Measurements from ENCODE around the gene ARMS2.

ARMS2 gene

DNA sequence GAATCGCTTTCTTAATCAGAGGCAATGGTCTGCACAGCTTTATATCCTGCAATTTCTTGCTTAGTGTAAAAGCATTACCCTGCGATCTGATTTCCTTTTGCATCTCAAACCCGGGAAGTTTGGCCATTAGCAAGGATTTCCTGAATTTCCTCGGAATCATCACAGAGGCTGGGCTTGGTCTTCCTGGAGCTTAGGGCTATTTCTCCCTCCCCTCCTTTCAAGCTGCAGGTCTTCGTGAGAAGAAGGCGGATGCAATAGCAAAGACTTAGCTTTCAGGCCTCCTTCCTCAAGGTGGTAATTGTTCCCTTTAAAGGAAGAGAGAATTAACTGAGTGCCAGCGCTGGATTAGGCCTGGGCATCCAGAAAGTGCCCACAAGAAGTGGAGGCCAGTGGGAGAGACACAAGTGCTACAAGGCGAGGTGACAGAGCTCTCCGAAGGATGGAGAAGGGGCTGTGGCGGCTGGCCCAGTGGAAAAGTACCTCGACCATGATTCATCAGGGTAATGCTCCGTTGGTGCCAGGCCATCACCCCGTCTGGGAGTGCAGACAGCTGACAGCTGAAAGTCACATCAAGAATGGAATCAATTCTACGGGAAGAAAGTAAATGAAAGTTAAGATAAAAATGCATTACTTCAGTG, 4.0 kb upstream of the ARMS2 start:
- DNase-seq (ENCODE audit: low read depth in 3 of 3) = no peak

DNA sequence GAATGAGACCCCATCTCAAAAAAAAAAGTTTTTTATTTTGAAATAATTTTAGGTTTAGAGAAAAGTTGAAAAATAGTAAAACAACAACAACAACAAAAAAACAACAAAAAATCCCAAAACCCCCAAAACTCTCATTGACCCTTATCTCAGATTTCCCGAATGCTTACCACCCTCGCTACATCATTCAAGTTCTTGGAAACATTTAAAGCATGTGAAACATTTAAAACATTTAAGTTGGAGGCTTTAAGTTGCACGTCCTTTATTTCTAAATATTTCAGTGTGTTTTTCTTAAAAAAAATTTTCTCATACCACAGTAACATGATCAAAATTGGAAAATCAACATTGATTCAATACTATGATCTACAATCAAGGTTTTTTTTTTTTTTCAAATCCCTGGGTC, 382 bp upstream of the ARMS2 start:
- no peak for DNase-seq (ENCODE audit: low read depth in 3 of 3)

GRCh38 chr10:122455376-122456079, 1.1 kb downstream of the ARMS2 start:
- DNase-seq (ENCODE audit: low read depth in 3 of 3) = no peak

GRCh38 chr10:122457934-122458333, 3.5 kb downstream of the ARMS2 start:
- no peak for DNase-seq (ENCODE audit: low read depth in 3 of 3)

DNA sequence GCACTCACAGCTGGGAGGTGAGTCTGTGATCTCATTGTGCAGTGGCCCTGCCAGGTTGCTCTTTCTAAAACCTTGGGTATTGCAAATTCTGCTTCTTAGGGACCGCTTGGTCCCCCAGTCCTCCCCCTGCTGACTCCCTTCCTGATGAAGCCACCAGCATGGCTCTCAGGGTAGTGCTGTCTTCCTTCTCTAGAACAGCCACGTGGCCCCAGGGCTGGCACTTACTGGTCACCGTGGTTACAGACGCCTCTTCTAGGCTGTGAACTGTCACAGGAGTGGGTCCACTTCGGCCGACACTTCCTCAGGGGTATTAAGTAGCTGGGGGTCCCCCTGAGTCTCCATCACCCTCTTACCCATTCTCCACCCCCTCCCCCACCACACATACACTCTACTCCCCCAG, 4.2 kb downstream of the ARMS2 start:
- DNase-seq (ENCODE audit: low read depth in 3 of 3) = no peak

GRCh38 chr10:122459561-122460273, 5.3 kb downstream of the ARMS2 start:
- DNase-seq (ENCODE audit: low read depth in 3 of 3) = no peak

- DNase-seq (ENCODE audit: low read depth in 3 of 3) = no peak
These were observed 6.4 kb downstream of the ARMS2 start for GRCh38 chr10:122460891-122461293.

DNA sequence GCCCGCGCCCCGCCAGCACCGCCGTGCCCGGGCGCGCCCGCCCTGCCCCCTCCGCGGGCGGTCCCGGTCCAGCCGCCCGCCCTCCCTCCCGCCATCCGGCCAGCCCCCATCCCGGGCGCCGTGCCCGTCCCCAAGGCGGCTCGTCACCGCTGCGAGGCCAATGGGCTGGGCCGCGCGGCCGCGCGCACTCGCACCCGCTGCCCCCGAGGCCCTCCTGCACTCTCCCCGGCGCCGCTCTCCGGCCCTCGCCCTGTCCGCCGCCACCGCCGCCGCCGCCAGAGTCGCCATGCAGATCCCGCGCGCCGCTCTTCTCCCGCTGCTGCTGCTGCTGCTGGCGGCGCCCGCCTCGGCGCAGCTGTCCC, 6.9 kb downstream of the ARMS2 start, which contains the start of gene HTRA1:
TSS of gene HTRA1 (plus strand) at position 187 of the 362 bp plus-strand sequence. CDS start at position 287, 100 bp downstream.
- no peak for DNase-seq (ENCODE audit: low read depth in 3 of 3)

DNA sequence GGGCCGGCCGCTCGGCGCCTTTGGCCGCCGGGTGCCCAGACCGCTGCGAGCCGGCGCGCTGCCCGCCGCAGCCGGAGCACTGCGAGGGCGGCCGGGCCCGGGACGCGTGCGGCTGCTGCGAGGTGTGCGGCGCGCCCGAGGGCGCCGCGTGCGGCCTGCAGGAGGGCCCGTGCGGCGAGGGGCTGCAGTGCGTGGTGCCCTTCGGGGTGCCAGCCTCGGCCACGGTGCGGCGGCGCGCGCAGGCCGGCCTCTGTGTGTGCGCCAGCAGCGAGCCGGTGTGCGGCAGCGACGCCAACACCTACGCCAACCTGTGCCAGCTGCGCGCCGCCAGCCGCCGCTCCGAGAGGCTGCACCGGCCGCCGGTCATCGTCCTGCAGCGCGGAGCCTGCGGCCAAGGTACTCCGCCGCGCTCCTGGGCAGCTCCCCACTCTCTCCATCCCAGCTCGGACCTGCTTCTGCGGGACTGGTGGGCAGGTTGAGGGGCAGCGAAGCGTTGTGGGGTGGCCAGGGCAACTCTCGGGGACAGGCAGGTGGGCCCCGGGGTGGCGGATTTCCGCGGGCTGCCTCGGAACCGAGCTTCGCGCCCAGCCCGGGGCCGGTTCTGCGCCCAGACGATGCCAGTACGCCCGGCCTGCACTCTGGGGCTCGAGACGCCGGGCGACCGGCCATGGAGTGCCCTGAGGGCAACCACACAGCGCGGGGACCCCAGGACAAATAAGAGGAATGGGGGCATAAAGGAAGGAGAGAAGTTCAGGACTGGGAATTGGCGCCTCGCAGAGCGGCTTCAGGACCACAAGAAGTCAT, 7.5 kb downstream of the ARMS2 start:
- no peak for DNase-seq (ENCODE audit: low read depth in 3 of 3)

DNA sequence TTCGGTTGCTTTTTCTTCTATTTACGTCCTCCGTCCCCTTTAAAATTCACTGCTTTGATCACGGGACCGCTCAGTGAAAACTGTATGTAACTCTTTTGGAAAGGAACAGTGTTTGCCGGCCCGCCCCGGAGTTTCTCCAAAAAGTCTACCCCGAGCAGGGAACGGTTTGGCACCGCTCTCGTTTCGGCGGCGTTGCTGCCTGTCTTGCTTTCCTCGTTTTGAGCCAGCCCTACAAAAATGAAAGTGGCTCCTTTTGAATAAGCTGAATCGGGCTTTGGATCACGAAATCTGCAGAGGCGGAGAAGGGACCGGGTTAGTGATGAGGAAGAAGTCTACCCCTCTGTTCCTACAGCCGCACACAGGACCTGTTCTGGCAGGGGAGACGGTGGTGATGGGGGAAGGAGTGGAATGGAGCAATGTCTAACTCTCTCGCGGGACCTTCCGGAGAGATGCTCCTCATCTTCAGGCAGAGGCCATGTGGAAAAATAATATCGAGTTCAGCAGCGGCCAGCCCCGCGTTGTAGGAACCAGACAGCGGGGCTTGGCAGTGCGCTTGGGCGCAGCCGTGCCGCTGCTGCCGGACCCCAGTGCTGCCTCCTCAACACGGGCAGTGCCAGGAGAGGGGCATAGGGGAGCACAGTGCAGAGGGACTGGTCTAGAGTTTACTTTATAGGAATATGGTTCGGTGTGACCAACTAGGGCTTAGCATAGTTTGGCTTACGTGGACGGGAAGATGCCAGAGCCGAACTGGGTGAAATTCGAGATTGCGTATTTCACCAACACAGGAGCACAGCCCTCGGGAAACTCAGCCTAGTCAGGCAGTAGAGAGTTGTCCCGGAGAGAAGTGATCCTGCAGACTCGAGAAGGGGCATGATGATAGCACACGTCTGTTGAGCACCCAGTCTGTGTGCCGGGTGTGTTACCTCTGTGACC, 8.3 kb downstream of the ARMS2 start:
- no peak for DNase-seq (ENCODE audit: low read depth in 3 of 3)

- DNase-seq (ENCODE audit: low read depth in 3 of 3) = no peak
These were observed 9.2 kb downstream of the ARMS2 start for GRCh38 chr10:122463466-122464249.

GRCh38 chr10:122464250-122464510, 9.7 kb downstream of the ARMS2 start:
- no peak for DNase-seq (ENCODE audit: low read depth in 3 of 3)

GRCh38 chr10:122464586-122464985, 10.1 kb downstream of the ARMS2 start:
- DNase-seq (ENCODE audit: low read depth in 3 of 3) = no peak

DNA sequence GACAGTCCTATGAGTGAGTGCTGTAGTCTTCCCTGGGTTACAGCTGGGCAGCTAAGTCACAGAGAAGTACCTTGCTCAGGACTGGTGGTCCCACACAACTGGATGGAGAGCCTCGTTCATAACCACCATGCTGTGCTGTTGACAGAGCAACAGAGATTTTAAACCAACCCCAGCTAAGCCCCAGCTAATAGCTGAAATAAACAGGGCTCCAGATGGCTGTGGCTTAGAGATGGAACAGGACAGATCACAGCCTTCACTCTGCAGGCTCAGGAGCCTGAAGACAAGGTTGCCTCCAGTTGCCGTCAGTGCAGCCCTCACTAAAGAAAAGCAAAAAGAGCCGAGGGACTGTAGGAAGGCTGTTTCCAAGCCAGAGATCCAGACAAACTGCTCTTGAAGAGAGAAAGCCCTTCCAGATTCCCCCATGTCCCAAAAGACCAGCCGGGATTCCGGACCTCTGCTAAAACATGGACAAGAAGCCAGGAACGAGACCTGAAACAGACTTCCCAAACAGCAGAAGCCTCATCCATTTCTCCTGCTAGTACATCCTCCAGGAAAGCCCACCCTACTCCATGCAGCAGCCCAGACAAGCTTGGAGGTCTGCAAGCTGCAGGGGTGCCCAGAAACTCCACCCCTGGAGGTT, 11.1 kb downstream of the ARMS2 start:
- DNase-seq (ENCODE audit: low read depth in 3 of 3) = no peak

GRCh38 chr10:122466951-122467381, 12.5 kb downstream of the ARMS2 start:
- DNase-seq (ENCODE audit: low read depth in 3 of 3) = no peak

DNA sequence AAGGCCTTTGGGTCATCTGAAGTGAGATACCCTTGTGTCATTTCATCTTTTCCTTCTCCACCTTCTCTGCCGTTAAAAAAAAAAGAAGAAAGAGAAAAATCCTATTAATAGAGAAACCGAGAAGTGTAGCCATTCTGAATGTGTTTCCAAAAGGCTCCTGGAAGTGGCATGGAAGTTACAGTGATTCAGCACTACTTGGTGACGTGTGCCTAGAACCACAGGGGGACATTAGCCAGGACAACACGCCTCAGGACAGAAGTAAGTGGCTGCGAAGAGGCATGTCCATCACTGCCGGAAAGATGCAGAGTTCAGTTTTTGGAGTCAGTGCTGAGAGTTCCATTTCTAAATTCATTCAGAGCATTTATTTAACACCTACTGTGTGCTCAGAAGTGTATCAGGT, 13.2 kb downstream of the ARMS2 start:
- DNase-seq (ENCODE audit: low read depth in 3 of 3) = no peak

- no peak for DNase-seq (ENCODE audit: low read depth in 3 of 3)
These were observed 14.0 kb downstream of the ARMS2 start for GRCh38 chr10:122468307-122468925.

DNA sequence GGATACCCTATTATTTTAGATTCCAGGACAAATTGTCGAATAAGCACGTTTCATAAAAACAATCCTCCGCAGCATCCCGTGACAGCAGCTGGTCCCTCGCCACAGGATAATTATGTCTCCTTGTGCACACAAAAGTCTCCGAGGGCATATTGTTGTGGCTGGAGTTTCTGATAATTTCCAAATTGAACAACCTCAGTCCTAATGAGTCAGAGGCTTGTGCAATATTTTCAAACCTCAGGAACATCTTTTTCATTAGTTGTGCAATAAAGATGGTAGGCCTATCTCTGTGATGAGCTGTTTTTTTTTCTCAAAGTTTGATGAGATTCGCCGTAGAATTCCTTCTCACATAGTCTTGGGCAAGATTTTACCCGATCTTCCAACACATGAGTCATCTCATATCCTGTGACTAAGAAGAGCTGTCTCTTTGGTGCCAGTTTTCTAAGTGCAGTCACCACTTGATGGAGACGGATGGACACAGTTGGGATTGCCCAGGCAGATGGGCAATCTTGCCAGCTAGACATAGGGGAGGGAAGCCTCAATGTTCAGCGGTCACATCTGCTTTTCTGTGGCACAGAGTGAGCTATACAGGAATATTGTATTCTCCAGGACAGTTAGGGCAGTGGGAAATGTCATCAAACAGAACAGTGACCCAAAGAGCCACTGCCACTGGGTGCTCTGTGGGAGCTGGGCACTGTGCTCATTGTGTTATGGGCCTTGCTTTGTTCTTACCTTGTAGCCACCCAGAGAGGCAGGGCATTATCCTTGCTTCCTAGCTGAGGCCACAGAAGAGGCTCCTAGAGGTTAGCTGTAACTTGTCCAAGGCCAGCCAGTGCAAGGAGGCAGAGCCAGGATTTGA, 14.7 kb downstream of the ARMS2 start:
- DNase-seq (ENCODE audit: low read depth in 3 of 3) = no peak

GRCh38 chr10:122469848-122470247, 15.4 kb downstream of the ARMS2 start:
- no peak for DNase-seq (ENCODE audit: low read depth in 3 of 3)

All from stimulated activated CD4-positive, alpha-beta T cell treated with anti-CD3 and anti-CD28 coated beads, TNF-alpha, amount 100 ng/mL, for 48 hours (primary cell).